DND-41 (cell line): ENCODE data around the gene BAG3.

Experiments used
- ATAC-seq: fragments of 200-7000 bp; cut with Tn5 transposase; 3 replicates; pipeline ENCODE4 v1.9.1; 2021; ENCODE audit warnings: low read depth; ENCODE audit not compliant: insufficient read depth
- DNase-seq: peaks from one replicate; pipeline ENCODE4 v3.0.0-alpha.2; 2020
- H2AFZ ChIP-seq: 2 replicates; pipeline ENCODE4 v1.6.0; 2012; ENCODE audit warnings: low read depth, low read length
- H3K27ac ChIP-seq: 2 replicates; pipeline ENCODE4 v1.5.1; 2012; ENCODE audit warnings: low read length, inconsistent platforms
- H3K27me3 ChIP-seq: fragments of 200-600 bp; sonication (generic); 2 replicates; pipeline ENCODE4 v1.6.0; 2012; ENCODE audit warnings: low read length, mild to moderate bottlenecking, inconsistent platforms; ENCODE audit not compliant: insufficient read depth, poor library complexity
- H3K36me3 ChIP-seq: 2 replicates; pipeline ENCODE4 v1.5.1; 2012; ENCODE audit warnings: low read length, inconsistent platforms; ENCODE audit not compliant: insufficient read depth
- H3K4me1 ChIP-seq: 2 replicates; pipeline ENCODE4 v1.5.1; 2012; ENCODE audit warnings: mild to moderate bottlenecking, low read length; ENCODE audit not compliant: insufficient read depth
- H3K4me2 ChIP-seq: 2 replicates; pipeline ENCODE4 v1.6.0; 2012; ENCODE audit warnings: mild to moderate bottlenecking, moderate library complexity, low read length, inconsistent platforms; ENCODE audit not compliant: insufficient read depth
- H3K4me3 ChIP-seq, 2 experiments: fragments of 200-600 bp in 1 of 2; shearing (Covaris generic) in 1 of 2; 2 replicates each; pipeline ENCODE4 v1.5.1; 2012 to 2016; ENCODE audit warnings: inconsistent platforms in 2 of 2, low read length in 2 of 2, mild to moderate bottlenecking in 2 of 2, low read depth in 1 of 2, moderate library complexity in 1 of 2
- H3K79me2 ChIP-seq: 2 replicates; pipeline ENCODE4 v1.6.0; 2012; ENCODE audit warnings: low read length, inconsistent platforms; ENCODE audit not compliant: insufficient read depth
- H3K9ac ChIP-seq: 2 replicates; pipeline ENCODE4 v1.6.0; 2012; ENCODE audit warnings: low read depth, mild to moderate bottlenecking, inconsistent platforms, low read length, moderate library complexity
- H3K9me3 ChIP-seq: 2 replicates; pipeline ENCODE4 v1.5.1; 2012; ENCODE audit warnings: low read length, moderate library complexity, mild to moderate bottlenecking, inconsistent platforms; ENCODE audit not compliant: insufficient read depth, severe bottlenecking
- H4K20me1 ChIP-seq: 2 replicates; pipeline ENCODE4 v1.6.0; 2012; ENCODE audit warnings: low read length; ENCODE audit not compliant: insufficient read depth
- EZH2 ChIP-seq: IDR thresholded peaks from 3 replicates; pipeline ENCODE4 v1.6.1; 2012; ENCODE audit warnings: borderline replicate concordance, low read depth, mild to moderate bottlenecking, moderate library complexity, low read length, inconsistent platforms; ENCODE audit not compliant: severe bottlenecking
- TF ChIP-seq, protein P1 (sequence below): IDR thresholded peaks from 2 replicates; pipeline ENCODE4 v1.5.1; 2012; ENCODE audit warnings: borderline replicate concordance, low read length, moderate library complexity, mild to moderate bottlenecking; ENCODE audit not compliant: poor library complexity, severe bottlenecking; ENCODE audit errors: extremely low read depth

The BAG3 gene

GRCh38 chr10:119652361-119652730 is 1.2 kb downstream of the BAG3 start:
- no peak overlapping the region for H2AFZ ChIP-seq
- peaks cover 33% of the 10 kb centered on the region for H3K4me1 ChIP-seq
- H3K4me2 ChIP-seq: peak overlapping the region; percentile 90
- peak; percentile 21 for DNase-seq
- H3K4me3 ChIP-seq: peak overlapping the region in 1 of 2 experiments; percentile 81; a peak in 2 of 4 replicates
- H3K9me3 ChIP-seq: no peaks in the 10 kb centered on the region
- H3K9ac ChIP-seq: peak overlapping the region; percentile 82
- peaks cover 22% of the 10 kb centered on the region for H3K27me3 ChIP-seq
- no peaks in the 10 kb centered on the region for H4K20me1 ChIP-seq
- no peaks in the 10 kb centered on the region for H3K36me3 ChIP-seq
- no peak overlapping the region for H3K27ac ChIP-seq
- TF ChIP-seq, protein P1, sequence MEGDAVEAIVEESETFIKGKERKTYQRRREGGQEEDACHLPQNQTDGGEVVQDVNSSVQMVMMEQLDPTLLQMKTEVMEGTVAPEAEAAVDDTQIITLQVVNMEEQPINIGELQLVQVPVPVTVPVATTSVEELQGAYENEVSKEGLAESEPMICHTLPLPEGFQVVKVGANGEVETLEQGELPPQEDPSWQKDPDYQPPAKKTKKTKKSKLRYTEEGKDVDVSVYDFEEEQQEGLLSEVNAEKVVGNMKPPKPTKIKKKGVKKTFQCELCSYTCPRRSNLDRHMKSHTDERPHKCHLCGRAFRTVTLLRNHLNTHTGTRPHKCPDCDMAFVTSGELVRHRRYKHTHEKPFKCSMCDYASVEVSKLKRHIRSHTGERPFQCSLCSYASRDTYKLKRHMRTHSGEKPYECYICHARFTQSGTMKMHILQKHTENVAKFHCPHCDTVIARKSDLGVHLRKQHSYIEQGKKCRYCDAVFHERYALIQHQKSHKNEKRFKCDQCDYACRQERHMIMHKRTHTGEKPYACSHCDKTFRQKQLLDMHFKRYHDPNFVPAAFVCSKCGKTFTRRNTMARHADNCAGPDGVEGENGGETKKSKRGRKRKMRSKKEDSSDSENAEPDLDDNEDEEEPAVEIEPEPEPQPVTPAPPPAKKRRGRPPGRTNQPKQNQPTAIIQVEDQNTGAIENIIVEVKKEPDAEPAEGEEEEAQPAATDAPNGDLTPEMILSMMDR: peak; percentile 55
- TF ChIP-seq EZH2: no peak
- peak; percentile 71 for ATAC-seq
- no peaks in the 10 kb centered on the region for H3K79me2 ChIP-seq

GRCh38 chr10:119653209-119653608 is 2.0 kb downstream of the BAG3 start:
- Histone ChIP-seq H3K27me3 (peaks cover 22% of the 10 kb centered on the region), H3K4me1 (peaks cover 33% of the 10 kb centered on the region), H4K20me1 (no peaks in the 10 kb centered on the region; the same call in 1 of the 2 replicates), H3K9me3 (no peaks in the 10 kb centered on the region), H3K4me2 (peak overlapping the region; percentile 90; the same call in 1 of the 2 replicates), H2AFZ (no peak overlapping the region), H3K4me3 (0 out of 4 replicates have a peak overlapping the region, but pooled peaks of 1 of the 2 experiments have one; percentile 21), H3K79me2 (no peaks in the 10 kb centered on the region), H3K9ac (no peak overlapping the region), H3K36me3 (no peaks in the 10 kb centered on the region), H3K27ac (no peak overlapping the region)
- DNase-seq (peak; percentile 17), ATAC-seq (peak; percentile 55)
- no peak for TF ChIP-seq EZH2
- TF ChIP-seq, protein P1: no peak

DNA sequence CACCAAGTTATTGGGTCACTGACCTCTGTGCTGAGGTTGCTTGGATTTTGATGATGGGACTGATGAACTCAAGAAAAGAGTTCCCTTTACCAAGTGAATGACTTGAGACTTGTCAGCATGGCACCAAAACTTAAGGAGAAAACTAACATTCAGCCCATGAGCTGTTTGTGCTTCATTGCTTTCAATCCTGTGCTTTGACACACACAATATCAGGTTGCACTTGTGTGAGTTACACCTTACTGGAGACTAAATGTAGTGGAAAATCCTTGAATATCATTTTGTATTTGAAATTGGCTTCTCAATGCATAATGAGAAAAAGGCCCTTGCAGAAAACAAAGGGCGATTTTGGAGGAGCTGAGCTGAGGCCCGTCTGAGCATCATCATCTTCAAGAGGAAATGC is 2.7 kb downstream of the BAG3 start:
- no peak overlapping the region for H3K9ac ChIP-seq
- no peaks in the 10 kb centered on the region for H3K79me2 ChIP-seq

More for the DNA sequence above, 2.7 kb downstream of the BAG3 start:
- Histone ChIP-seq H3K27me3 (peaks cover 22% of the 10 kb centered on the region), H3K4me2 (no peak overlapping the region), H2AFZ (no peak overlapping the region), H3K36me3 (no peaks in the 10 kb centered on the region), H3K4me1 (peaks cover 33% of the 10 kb centered on the region), H3K27ac (no peak overlapping the region), H4K20me1 (no peaks in the 10 kb centered on the region; the same call in 1 of the 2 replicates), H3K9me3 (no peaks in the 10 kb centered on the region), H3K4me3 (no peak overlapping the region)
- DNase-seq (no peak), ATAC-seq (no peak)
- TF ChIP-seq EZH2: no peak
- TF ChIP-seq, protein P1: no peak
